ENCODE data around the gene ZNF626. TPM values are rescaled to one million over a fixed set of nuclear protein-coding genes. Genes with fewer than 3 reads are reported as not detected.

Gene ZNF626
- polyA plus RNA-seq, 12 donors: 7.2 to 26.5 (median 18.6) TPM; not detected in 1

Other genes with a start within 250 kb of the ZNF626 start
- gene ZNF737, start 95.8 kb downstream of the ZNF626 start, polyA plus RNA-seq (ENCODE audit: insufficient read length in 12 of 12): 10 to 100 TPM in 9 of 12 donors, 1 to 10 TPM in 2, not detected in 1; 8.9 to 28.0 (median 14.5) TPM
- 1 to 10 TPM in 10 of 12 donors, not detected in 2; 1.7 to 5.8 (median 2.7) TPM for gene ZNF66, start 114.7 kb upstream of the ZNF626 start, polyA plus RNA-seq (ENCODE audit: insufficient read length in 12 of 12)